Right forelimb (tissue), 1 donor: ENCODE results near the gene C19orf85.
"Not testable (repeated sequence)": the region's sequence is repeated elsewhere in the genome, so short reads cannot be mapped to it uniquely, and the experiment has no call there.

Experiments used
- DNase-seq: peaks from one replicate; pipeline ENCODE4 v3.0.0-alpha.2; 2018

Gene C19orf85

DNA sequence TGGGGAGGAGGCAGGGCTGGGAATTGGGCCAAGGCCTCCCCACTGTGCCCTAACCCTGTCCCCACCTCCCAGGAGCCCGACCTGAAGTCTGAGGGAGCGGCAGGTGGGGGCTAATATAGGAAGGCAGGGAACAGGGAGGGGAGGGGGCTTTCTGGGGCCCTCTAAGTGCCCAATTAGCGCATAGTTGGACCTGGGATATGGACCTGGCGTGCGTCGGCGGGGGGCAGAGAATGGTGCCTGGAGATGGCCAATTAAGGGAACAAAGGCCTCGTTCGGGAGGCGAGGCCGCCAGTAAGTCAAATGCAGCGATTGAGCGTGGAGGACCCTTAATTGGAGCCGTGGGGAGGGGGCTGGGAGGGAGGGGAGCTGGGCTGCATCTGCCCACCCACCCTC is at the start of gene C19orf85:
Gene C19orf85 (minus strand): TSS at position 90 of the 393 bp plus-strand sequence. CDS start 197 bp downstream, outside the sequence.
- DNase-seq = no peak

DNA sequence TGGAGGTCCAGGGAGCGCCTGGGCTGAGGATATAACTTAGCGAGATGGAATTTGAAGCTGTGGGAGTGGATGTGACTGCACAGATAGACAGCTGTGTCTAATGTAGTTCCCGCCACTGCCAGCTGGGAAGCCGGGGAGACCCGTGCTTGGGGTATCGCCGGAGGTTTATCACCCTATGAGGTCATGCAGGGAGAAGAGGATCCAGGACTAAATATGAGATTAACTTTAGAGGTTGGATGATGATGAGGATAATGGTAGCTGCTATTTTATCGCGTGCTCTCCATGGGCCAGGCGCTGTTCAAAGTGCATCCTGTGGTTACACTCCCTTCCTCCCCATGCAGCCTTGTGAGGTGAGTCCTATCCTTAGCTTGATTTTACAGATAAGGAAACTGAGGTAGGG is 43.6 kb upstream of the C19orf85 start:
- DNase-seq = no peak

DNA sequence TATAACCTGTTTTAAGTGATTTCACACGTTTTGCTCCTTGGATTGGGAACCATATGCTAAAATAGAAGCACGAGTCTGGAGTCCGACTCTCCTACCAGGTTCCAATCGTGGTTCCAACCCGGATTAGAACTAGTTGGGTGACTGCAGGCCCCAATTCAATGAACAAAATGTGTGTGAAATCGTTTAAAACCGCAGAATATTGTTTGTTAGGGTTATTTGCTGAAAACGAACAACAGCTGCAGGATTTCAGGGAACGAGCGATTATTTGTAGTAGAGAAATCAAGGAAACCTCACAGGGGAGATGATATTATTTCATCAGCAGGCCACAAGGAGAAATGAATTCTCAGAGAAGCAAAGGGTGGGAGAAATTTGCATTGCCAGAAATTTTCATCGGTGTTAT is 40.4 kb upstream of the C19orf85 start:
- no peak for DNase-seq

DNA sequence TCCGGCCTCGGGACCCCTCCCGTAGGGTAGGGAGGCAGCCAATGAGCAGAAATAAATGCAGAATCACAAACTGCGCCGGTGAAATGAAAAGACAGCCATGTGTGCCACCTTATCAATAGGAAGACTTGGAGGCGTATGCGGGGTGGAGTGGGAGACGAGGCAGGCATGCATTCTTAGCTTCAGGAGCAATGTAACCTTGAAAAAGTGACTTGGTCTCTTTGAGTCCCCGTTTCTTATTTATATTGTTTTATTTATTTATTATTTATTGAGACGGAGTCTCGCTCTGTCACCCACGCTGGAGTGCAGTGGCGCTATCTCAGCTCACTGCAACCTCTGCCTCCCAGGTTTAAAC is 39.7 kb upstream of the C19orf85 start:
- no peak for DNase-seq

DNA sequence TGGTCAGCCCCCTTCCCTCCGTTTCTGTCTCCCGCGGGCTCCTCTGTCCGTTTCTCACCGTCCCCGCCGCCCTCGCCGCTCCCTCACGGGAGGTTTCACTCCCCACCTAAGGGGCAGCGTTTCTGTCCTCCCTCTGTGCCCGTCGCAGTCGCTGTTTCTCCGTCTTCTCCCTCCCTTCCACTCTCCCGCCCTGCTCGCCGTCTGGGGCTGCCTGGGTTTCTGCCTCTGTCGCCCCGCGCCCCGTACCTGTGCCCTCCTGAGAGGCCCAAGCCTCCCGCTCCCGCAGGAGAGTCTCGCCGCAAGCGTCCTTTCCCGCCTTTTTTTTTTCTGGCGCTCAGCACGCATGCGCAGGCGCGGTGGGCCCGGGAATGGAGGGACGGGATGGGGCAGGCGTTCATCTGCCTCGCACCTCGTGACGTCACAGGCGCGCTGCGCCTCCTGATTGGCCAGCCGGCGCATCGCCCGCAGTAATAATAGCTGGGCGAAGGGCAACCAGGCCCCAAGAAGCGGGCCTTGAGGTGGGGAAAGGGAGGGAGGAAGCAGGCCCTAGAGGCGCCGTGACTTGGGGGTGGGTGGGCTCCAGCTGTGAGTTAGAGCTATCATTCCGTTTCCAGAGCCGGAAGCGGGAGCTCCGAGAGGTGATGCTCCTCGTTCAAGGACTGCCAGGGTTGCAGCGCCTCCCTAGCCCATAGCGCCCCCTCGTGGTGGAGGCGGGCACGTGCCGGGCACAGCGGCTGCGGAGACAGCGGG is 39.1 kb upstream of the C19orf85 start:
- peak; percentile 96 for DNase-seq

DNA sequence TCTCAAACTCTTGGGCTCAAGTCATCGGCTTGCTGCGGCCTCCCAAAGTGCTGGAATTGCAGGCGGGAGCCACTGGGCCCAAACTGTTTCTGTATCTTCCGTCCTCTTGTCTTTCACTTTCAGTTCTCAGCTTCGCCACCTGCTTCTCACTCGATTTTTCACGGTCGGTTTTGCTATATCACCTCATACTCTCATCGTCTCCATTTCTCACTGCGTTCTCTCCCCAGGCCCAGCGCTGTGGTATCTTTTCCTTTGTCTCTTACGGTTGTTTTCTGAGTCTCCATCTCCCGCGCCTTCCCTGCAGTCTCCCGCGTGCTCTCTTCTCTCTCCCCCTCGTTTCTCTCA is 38.6 kb upstream of the C19orf85 start:
- DNase-seq = no peak

DNA sequence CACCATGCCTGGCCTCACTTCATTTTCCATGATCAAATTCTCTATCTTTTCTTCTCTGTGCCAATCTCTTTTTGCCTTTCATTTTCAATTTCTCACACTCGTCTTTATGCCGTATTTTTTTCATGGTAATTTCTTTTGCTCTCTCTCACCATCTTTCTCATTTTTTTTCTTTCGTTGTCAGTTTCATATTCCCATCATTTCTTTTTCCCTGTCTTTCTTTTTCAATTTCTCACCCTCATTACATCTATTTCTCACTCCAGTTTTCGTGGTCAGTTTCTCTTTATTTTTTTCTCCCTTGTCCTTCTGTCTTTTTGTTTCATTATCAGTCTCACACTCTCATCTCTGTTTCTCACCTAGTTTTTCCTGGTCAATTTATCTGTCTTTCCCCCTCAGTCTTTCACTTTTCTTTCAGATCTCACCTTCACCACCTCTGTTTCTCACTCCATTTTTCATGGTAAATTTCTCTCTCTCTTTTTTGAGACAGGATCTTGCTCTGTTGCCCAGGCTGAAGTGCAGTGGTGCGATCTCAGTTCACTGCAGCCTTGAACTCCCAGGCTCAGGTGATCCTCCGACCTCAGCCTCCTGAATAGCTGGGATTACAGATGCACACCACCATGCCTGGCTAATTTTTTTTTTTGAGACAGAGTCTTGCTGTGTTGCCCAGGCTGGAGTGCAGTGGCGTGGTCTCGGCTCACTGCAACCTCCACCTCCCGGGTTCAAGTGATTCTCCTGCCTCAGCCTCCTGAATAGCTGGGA is 37.8 kb upstream of the C19orf85 start:
- DNase-seq = no peak

DNA sequence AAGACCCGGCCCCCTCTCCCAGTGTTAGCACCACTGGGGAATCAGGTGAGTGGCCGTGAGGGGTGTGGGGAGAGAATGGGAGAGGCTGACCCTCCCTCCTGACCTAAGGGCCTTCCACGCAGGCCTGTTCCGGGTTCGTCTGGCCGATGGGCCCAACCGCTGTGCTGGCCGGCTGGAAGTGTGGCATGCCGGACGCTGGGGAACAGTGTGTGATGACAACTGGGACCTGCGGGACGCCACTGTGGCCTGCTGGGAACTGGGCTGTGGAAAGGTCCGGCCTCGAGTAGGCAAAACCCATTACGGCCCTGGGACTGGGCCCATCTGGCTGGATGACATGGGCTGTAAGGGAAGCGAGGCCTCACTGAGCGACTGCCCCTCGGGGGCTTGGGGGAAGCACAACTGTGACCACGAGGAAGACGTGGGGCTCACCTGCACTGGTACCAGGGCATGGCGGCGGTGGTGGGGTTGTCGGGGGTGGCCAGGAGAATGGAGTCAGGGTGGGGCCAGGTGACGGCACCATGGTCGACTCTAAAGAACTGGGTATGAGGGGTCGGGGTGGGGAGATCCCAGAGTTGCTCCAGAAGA is 35.9 kb upstream of the C19orf85 start:
- no peak for DNase-seq

DNA sequence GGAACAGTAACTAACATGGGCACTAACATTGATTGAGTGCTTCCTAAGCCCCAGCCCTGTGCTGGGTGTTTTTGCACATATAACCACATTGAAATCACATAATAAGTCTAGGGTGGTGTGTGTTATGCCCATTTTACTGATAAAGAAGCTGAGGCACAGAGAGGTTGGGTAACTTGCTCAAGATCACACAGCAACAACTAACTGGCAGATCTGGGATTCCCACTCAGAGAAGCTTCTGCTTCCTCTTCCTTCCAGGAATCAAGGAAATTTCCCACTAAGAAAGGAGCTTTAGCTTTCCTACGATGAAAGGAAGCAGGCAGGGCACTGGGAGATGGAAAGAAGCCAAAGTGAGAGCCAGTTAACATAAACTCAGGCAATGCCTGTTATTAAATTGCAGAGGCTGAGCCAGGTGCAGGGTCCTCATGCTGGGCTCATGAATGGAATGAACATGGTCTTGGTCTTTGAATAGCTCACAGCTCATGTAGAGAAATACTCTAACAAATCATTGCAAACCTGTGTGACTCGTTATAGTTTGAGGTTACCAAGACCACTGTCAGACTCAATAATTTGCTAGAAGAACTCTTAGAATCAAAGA is 33.8 kb upstream of the C19orf85 start:
- DNase-seq = no peak

DNA sequence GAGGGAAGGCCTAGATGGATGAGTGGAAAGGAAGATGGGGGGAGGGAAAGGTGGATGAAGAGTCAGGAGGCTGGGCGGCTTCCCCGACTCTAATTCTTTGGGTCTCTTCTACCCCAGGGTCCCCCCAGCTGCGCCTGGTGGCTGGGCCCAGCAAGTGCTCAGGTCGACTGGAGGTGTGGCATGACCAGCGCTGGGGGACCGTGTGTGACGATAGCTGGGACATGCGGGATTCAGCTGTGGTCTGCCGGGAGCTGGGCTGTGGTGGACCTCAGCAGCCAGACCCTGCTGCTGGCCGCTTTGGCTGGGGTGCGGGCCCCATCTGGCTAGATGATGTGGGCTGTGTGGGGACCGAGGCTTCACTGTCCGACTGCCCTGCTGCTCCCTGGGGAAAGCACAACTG is 33.2 kb upstream of the C19orf85 start:
- DNase-seq = no peak

DNA sequence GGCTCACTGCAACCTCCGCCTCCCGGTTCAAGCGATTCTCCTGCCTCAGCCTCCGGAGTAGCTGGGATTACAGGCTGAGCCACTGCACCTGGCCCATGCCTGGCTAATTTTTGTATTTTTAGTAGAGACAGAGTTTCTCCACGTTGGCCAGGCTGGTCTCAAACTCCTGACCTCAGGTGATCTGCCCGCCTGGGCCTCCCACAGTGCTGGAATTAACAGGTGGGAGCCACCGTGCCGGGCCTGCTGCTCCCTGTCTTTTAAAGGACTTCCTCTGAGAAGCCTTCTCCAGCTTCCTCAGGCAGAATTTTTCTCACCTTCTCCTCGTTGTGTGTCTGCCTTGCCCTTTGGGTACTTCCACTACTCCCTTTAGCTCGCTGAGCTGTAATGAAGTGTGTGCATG is 32.3 kb upstream of the C19orf85 start:
- not testable (repeated sequence) for DNase-seq

DNA sequence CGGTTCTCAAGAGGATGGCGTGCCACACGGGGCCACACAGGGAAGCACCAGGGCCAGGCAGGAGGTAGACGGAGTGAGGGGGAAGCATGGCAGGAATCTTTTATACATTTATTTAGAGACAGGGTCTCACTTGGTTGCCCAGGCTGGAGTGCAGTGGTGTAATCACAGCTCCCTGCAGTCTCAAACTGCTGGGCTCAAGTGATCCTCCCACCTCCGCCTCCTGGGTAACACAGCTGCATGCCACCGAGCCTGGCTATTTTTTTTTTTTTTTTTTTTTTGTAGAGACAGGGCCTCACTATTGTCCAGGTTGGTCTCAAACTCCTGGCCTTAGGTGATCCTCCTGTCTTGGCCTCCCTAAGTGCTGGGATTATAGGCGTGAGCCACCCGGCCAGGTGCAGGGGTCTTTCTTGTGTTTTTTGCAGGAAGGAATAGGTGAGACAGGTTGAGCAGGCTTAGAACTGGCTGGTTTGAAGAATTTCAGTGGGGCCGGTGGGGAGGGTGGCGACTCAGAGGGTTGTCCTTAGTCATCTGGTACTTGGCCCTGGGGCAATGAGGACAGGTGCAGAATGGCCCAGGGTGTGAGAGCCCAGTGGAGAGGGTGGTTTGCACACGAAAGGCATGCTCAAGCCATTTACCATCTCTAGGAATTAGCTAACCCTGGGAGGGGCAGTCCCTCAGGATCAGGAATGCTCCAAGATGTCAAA is 31.2 kb upstream of the C19orf85 start:
- DNase-seq = no peak

DNA sequence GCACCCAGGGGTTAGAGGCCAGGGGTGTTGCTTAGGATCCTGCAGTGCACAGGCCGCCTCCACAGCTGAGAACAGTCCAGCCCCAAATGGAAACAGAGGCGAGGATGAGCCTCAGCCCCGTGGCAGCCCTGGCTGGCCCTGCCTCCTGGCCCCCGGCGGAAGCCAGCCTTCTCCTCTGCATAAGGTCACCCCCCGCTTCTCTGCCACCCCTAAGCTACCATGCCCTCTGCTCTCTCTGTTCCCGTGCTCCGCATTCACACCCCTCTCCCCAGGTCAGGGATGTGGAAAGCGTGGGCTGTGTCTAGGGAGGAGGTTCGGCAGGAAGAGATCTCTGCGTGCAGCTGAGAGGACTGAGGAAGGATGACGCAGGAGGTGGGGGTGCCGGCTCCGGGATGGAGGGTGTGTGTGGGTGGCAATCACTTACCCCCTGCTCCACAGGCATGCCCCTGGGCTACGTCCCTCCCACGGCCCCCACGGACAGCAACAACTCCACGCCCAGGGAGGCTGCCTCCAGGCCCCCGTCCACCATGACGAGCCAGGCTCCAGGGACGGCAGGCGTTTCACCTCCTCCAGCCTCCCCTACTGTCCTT is 29.7 kb upstream of the C19orf85 start:
- no peak for DNase-seq

DNA sequence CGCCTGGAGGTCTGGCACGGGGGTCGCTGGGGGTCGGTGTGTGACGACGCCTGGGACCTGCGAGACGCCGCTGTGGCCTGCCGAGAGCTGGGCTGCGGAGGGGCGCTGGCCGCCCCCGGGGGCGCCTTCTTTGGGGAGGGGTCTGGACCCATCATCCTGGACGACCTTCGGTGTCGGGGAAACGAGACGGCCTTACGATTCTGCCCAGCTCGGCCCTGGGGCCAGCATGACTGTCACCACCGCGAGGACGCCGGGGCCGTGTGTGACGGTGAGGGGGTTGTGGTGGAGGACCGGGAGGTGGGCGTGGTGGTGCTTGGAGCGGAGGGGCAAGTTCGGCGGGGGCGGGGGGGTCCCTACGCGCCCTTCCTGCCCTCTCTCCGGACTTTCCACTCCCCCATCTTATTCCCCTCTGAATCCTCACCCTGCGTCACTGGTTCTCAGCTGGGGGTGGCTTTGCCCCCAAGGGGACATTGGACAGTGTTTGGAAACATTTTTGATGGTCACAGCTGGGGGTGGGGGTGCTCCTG is 29.2 kb upstream of the C19orf85 start:
- no peak for DNase-seq

DNA sequence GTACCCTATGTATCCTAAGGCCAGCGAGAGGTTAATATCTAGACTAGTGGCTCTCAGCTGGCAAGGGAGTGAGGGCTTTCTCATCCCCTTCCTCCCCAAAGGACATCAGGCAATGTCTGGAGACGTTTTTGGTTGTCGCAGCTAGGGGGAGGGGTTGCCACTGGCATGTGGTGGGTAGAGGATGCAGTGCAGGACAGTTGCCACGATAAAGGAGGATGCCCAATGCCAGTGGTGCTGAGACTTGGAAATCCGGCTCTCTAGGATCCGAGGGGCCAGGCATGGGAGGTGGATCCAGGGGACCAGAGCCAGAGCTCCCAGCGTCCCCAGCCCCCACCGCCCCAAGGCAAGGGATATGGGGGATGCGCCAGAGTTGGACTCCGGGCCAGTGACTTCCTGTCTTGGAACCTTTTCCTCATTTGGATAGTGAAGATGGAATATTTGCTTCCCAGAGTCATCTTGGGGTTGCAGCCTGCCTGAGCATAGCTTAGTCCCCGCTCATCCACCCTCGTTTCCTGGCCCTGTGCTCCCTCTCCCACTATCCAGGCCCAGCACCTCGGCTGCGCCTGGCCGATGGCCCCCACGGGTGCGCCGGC is 28.6 kb upstream of the C19orf85 start:
- DNase-seq = peak; percentile 77

DNA sequence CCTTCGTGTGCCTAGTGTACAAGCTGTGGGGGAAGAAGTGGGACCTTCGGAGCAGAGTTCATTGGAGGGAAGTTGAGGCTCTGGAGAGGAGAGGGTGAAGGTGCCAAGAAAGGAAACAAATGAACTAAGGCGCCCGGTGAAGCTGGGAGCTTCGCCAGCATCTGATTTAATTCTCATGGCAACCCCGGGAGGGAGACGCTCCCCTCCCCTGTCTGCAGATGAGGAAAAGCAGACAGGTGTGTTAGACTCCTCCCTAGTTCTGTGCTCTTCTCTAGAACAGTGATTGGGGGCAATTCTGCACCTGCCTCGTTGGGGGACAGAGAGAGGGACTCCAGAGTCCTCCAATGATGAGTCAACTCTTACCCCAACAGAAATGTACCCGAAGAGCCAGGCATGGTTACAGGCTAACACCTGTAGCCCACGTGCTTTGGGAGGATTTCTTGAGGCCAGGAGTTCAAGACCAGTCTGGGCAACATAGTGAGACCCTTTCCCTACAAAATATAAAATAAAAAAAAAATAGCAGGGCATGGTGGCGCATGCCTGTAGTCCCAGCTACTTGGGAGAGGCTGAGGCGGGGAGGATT is 27.9 kb upstream of the C19orf85 start:
- no peak for DNase-seq

DNA sequence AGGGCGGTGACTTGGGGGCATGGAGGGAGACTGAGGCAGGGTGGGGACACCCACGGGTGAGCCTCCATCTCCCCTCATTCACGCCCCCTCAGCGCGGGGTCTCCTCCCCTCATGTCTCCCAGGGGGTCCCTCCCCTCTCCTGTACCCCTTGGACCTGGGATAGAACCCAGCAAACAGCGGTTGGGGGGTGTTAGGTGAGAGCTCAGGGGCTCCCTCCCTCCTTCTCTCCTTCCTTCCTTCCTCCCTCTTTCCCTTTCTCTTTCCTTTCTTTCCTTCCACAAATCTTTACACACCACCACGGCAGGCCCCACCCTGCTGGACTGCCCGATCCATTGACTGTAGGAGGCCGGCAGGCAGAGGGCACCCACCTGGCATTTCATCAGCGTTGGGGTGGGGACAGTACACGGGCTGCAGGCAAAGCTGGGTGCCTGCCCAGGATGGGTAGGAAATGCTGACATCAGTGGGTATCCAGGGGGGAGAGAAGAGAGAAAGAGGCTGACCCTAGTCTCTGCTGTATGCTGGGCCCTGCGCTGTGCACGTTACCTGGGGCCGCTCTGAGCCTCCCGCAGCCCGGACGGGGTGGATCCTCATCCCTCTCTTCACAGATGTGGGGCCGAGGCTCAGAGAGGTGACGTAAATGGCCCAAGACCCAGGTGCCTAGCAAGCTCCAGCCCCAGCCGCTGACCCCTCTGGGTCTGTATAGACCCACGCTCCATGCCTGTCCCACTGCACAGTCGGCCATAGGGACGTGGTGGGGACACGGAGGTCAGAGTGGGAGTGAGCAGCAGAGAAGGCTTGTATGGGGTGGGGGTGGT is 27.2 kb upstream of the C19orf85 start:
- DNase-seq = no peak

DNA sequence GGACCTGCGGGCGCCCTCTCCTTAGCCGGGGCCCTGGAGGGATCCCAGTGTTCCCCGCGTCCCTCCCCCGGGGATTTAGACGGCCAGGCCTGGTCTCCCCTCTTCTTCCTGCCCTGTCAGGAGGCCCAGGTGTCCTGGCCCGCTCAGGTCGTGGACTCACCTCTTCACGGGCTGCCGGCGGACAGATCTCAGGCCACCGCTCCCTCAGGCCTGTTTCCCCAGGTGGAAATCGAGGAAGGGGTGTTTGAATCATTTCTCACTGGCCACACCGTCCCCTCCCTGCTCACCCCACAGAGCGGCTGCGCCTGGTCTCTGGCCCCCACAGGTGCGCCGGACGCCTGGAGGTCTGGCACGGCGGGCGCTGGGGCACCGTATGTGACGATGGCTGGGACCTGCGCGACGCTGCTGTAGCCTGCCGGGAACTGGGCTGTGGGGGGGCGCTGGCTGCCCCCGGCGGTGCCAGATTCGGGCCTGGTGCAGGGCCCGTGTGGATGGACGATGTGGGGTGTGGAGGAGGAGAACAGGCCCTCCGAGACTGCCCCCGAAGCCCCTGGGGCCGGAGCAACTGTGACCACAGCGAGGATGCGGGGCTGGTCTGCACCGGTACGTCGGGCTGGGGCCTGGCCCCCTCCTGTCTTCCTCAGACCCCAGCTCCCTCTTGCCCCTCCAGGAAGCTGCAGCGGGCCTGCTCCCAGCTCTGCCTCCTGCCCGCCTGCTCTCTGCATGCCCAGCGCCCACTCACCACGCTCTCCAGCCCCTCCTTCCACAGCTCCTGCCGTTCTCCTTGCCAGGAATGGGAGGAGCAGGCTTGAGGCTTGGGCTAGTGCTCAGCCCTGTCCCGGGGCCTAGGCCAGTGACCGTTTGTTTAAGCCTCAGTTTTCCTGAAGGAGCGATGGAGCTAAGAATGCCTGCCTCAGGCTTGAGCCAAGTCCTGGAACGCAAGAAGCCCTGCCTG is 26.2 kb upstream of the C19orf85 start:
- no peak for DNase-seq

DNA sequence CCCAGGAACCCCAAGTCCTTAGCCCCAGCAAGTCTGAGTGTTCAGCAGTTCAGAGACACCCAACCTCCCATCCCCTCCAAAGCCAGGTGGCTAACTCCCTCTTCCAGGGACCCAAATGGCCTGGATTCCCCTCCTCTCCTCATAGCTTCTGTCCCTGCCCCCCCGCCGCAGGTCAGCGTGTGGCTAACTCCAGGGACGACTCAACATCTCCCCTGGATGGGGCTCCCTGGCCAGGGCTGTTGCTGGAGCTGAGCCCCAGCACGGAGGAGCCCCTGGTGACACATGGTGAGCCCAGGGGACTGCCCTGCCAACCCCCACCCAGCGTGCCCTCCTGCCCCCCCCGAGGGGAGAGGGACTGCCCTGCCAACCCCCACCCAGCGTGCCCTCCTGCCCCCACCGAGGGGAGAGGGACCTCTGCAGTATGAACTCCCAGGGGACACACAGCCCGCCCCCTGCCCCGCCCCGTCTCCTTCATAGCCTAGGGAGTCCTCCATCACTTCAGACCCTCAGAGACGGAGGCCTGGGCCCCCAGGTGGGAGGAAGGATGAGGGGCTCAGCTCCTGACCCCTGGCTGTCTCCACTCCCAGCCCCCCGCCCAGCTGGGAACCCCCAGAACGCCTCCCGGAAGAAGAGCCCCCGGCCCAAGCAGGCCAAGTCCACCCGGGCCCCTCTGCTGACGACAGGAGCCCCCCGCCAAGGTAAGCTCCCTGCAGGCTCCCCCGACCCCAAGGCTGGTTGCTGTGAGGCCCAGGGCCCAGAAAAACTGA is 25.3 kb upstream of the C19orf85 start:
- no peak for DNase-seq
